HuH-7 (cell line): ENCODE data around the gene TEX29.

Source experiments
- DNase-seq: peaks from one replicate; pipeline ENCODE4 v3.0.0; 2011; ENCODE audit warnings: low spot score

The TEX29 gene

DNA sequence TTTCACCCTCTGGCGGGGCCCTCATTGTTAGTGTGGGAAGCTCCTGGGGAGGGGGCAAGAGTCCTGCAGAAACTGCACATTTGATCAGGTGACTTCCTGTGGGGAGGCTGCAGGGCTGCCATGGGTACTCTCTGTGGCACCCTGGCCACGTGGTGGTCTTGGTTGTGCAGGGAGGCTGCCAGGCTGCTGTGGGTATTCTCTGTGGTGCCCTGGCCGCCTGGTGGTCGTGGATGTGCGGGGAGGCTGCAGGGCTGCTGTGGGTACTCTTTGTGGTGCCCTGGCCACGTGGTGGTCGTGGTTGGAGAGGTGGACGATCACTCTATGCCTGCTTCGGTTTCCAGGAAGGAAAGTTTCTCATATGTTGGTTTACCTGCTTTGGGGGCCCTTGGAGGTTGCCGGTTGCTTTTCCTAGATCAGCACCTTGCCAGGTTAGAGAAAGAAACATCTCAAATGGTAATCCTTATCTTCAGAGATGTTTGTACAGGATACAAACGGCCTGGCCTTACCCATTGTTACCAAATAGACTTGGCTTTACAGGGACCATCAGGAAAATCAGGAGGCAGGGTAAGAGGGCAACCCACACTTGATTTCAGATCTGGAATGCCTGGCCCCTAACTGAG lies 22.9 kb downstream of the TEX29 start:
- no peak for DNase-seq

GRCh38 chr13:111344471-111345191 lies 24.2 kb downstream of the TEX29 start:
- DNase-seq: peak; percentile 64

- DNase-seq: no peak
Measured at GRCh38 chr13:111345682-111346081, 25.2 kb downstream of the TEX29 start.

GRCh38 chr13:111346101-111346680 lies 25.7 kb downstream of the TEX29 start:
- DNase-seq: no peak

DNA sequence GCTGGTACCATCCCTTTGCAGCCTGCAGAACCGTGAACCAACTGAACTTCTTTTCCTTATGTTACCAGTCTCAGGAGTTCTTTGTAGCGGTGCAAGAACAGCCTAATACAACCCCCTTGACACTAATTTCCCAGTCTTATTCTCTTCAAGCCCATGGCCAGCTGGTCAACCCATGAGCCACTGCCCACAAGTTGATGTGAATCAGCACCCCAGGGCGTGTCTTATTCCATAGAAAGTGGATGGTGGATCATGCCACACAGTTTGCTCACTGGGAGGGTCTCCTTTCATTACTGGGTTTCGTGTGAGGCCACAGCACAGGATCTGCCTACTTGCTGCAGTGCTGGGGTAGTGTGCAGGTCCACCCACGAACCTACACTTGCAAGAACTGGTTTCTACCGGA lies 27.0 kb downstream of the TEX29 start:
- DNase-seq: no peak

- no peak for DNase-seq
Measured at GRCh38 chr13:111353508-111353907, 33.1 kb downstream of the TEX29 start.

DNA sequence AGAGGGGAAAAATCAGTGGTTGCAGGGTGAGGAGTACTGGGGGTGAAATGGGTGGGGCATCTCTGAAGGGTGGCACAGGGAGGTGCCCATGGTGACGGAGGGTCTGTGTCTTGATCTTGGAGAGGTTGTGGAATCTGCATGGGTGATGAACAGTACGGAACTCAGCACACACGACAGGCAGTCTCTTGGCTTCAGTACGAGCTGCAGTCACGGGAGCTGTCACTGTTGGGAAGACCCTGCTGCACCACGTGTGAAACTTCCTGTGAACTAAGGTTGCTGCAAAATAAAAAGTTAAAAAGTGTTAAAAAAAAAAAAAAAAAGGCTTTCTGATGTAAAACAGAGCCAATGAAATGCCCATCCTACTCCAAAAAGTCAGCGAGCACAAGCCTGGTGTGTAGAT lies 34.3 kb downstream of the TEX29 start:
- DNase-seq: no peak

GRCh38 chr13:111356795-111357194 lies 36.4 kb downstream of the TEX29 start:
- no peak for DNase-seq

- DNase-seq: no peak
Measured at GRCh38 chr13:111359237-111359915, 38.9 kb downstream of the TEX29 start.

DNA sequence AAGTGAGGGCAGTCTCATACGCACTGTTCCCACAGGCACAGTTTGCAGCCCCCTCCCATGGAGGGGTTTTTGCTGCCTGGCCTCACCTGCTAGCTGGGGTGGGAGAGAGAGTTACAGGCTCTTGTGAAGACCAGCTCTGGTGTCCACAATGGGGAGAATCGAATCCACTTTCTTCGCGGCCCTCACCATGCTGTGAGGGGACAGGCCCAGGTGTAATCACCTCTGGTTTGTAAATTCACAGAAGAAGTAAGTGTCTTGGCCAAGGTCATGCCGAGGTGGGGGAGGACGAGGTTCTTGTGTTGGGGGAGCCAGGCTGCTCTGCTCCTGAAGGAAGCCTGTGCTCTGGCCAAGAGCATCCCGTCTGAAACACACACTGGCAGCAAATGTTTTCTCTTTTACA lies 39.5 kb downstream of the TEX29 start:
- no peak for DNase-seq

- no peak for DNase-seq
Measured at GRCh38 chr13:111360452-111360851, 40.0 kb downstream of the TEX29 start.

GRCh38 chr13:111361046-111361872 lies 40.8 kb downstream of the TEX29 start:
- no peak for DNase-seq

DNA sequence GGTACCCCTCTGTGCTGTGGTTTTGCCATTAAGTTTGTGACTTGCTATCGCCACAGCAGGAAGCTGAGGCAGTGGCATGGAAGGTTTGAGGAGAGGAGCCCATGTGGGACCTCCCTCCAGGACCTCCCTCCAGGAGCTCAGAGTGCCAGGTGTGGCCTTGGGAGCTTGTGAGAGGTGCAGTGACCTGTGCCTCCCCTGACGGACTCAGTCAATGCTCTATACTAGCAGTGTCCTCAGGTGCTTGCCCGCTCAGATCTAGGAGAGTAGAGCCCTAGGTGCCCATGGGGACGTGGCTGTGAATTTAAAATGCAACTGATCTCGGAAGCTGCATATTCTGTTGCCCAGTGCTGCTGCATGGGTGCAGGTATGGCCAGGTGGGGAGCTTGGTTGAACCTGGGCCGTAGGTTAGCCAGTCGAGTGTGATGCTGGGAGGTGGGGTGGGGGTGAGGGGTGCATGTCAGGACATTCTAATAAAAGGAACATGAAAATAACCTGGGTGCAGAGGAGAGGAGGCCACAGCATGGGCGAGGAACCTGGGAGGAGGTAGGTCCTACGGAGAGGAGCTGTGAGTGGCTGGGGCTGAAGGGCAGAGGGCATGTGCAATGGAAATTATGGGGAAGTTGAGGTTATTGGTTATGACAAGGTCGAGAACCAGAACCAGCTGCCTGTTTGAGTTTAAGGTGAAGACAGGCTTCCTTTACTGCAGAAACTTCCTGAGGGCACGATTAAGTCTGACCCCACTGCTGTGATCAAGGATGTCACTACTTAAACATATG lies 41.6 kb downstream of the TEX29 start:
- DNase-seq: no peak

DNA sequence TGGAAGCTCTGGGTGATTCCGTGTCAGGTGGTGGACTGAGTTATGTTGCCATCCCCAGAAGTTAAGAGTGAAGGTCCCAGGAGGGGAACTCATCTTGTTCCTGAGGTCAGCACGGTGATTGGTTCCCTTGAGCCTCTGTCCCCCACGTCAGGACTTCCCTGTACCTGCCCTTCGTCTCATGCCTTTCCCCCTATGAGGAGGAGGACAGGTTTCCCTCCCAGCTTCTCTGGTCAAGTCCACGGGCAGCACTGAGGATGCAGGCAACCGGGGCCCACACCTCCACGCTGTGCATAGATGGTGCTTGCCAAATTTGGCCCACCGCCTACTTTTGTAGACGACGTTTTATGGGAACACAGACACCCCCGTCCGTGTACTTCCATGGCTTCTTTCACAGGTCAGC lies 42.7 kb downstream of the TEX29 start:
- DNase-seq: no peak

- DNase-seq: no peak
Measured at GRCh38 chr13:111363591-111363990, 43.1 kb downstream of the TEX29 start.

GRCh38 chr13:111365149-111366005 lies 44.9 kb downstream of the TEX29 start:
- DNase-seq: no peak

GRCh38 chr13:111367340-111367739 lies 46.9 kb downstream of the TEX29 start:
- no peak for DNase-seq

DNA sequence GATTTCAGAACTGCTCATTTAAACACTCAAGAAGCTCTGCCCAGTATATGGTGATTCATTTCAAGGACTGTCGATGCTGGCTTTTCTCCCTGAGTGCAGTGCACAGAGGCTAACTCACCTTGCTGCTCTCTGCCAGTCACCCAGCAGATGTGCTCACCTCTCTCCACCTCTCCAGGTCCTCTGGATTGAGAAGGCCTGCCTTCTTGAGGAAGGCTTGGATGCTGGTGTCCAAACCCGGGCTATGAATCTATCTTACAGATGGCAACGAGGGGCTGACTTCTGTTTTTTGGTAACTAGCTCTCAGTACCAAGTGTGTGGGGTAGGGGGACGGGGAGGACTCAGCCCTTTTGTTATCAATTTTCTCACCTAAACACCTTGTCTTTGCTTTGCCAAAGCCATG lies 47.6 kb downstream of the TEX29 start:
- DNase-seq: no peak

DNA sequence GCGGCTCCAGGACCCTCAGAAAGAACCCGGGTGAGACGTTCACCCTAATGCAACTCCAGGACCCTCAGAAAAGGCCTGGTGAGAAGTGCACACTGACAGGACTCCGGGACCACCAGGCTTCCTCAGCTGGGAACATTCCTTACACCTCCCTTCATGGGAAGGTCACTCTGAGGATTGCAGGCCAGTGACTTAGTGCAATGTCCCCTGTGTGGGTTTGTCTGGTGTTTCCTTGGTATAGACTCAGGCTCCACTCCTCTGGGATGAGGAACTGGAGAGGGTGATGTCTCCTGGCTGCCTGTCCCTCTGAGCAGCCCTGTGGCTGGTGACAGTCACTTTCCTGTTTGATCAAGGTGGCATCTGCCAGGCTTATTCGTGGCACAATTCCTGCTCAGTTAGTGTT lies 49.7 kb downstream of the TEX29 start:
- DNase-seq: no peak
